T-helper 17 cell (primary cell): ENCODE data around the gene SLC13A3. TPM values are rescaled to one million over a fixed set of nuclear protein-coding genes. Genes with fewer than 3 reads are reported as not detected.

Experiments
- ATAC-seq: fragments of 150-1000 bp; cut with Tn5 transposase; 2 replicates; pipeline ENCODE4 v1.10.0; 2021; ENCODE audit warnings: mild to moderate bottlenecking, moderate library complexity
- DNase-seq, 3 donors: peaks; one replicate each; pipeline versions ENCODE4 v3.0.0 to v3.0.0-alpha.2; 2020 to 2021
- H3K9me3 ChIP-seq: one replicate; pipeline ENCODE4 v1.7.0; 2013; ENCODE audit warnings: low read length, mild to moderate bottlenecking; ENCODE audit not compliant: control insufficient read depth, poor library complexity, severe bottlenecking
- H3K27ac Mint-ChIP-seq: one replicate; pipeline ENCODE4 v1.8.0; 2022; ENCODE audit warnings: mild to moderate bottlenecking, moderate library complexity, mixed read lengths
- H3K27me3 Mint-ChIP-seq: one replicate; pipeline ENCODE4 v1.8.0; 2022; ENCODE audit warnings: mixed read lengths
- H3K36me3 Mint-ChIP-seq: one replicate; pipeline ENCODE4 v1.8.0; 2022; ENCODE audit warnings: low read depth, mixed read lengths
- H3K4me1 Mint-ChIP-seq: one replicate; pipeline ENCODE4 v1.8.0; 2022; ENCODE audit warnings: mild to moderate bottlenecking, mixed read lengths
- H3K4me3 Mint-ChIP-seq: one replicate; pipeline ENCODE4 v1.8.0; 2022; ENCODE audit warnings: mild to moderate bottlenecking, moderate library complexity, mixed read lengths
- total RNA-seq, 4 donors: library from RNA in 2 of 4; stranded (reverse) in 2 of 4; gene quantifications; one replicate each; pipeline ENCODE4 v1.2.3 and lab custom pipeline; 2022 to 2026

SLC13A3 gene
- total RNA-seq, 2 donors from 2014 or later = 0.10 TPM; not detected in 1

- DNase-seq (no peak), ATAC-seq (no peak)
- H3K9me3 ChIP-seq = peaks cover 5% of the 10 kb centered on the region
- H3K27ac Mint-ChIP-seq = no peak overlapping the region
- H3K4me3 Mint-ChIP-seq = no peak overlapping the region
- H3K27me3 Mint-ChIP-seq = no peaks in the 10 kb centered on the region
- peaks cover 2% of the 10 kb centered on the region for H3K36me3 Mint-ChIP-seq
- peaks cover 4% of the 10 kb centered on the region for H3K4me1 Mint-ChIP-seq
These were observed 23.2 kb upstream of the SLC13A3 start for GRCh38 chr20:46674253-46675083.

GRCh38 chr20:46673394-46674252, 22.4 kb upstream of the SLC13A3 start:
- H3K4me1 Mint-ChIP-seq = peaks cover 4% of the 10 kb centered on the region
- H3K27ac Mint-ChIP-seq = no peak overlapping the region
- H3K27me3 Mint-ChIP-seq = no peaks in the 10 kb centered on the region

DNA sequence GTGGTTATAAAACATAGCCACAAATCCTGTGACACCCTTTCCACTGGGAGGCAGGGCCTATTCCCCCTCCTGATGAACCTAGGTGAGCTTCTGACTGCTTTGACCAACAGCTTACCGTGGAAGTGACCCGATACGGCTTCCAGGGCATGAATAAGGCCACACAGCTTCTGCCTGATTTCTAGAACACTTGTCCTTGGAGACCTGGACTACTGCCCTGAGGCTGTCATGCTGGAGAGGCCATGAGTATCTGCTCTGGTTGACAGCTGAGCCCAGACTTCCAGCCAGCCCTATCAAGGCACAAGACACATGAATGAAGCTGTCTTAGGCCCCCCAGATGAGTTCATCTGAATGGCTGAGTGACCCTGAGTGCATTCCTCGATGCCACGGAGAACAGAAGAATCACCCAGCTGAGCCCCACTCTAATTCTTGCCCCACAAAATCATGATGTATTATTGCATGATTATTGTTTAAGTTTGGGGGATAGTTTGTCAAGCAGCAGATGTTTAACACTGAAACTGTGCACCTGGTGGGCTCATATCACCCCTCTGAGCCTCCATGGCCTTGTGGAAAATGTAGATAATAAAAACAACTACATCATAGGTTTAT, 21.4 kb upstream of the SLC13A3 start:
- DNase-seq (no peak), ATAC-seq (no peak)
- H3K9me3 ChIP-seq = peaks cover 5% of the 10 kb centered on the region
- Mint-ChIP-seq H3K36me3 (peaks cover 5% of the 10 kb centered on the region), H3K4me3 (no peak overlapping the region), H3K27me3 (no peaks in the 10 kb centered on the region), H3K27ac (no peak overlapping the region), H3K4me1 (peaks cover 7% of the 10 kb centered on the region)

More at GRCh38 chr20:46673394-46674252, 22.4 kb upstream of the SLC13A3 start:
- H3K4me3 Mint-ChIP-seq = no peak overlapping the region
- DNase-seq = no peak
- peaks cover 5% of the 10 kb centered on the region for H3K9me3 ChIP-seq
- peaks cover 2% of the 10 kb centered on the region for H3K36me3 Mint-ChIP-seq
- ATAC-seq = no peak

DNA sequence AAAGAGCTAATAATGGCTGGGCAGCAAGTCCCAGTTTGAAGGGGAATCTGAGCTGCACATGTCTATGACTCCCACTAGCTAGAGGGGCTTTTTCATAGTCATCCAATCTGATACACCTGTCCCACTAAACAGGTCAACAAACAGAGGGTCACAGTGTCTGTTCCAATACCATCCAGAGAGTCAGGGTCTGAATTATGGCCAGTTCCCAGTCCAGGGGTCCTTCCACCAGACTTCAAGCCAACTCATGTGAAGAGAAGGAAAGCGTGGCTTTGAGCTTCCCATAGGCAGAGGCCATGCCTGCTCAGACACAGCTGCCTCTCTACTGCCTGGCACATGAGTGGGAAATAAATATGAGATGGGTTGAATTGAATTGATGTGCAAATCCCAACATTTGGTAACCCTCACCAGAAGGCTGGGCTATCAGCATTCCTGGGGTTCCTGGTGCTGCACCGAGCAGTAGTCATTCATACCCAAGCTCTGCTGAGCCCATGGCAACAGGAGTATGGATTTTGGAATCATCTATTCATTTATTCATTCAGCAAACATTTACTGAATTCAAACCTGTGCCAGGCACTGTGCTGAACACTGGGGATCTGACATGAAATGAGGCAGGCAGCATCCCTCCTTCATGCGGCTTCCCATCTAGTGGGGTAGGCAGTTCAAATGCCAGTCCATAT, 20.7 kb upstream of the SLC13A3 start:
- H3K4me1 Mint-ChIP-seq = peaks cover 7% of the 10 kb centered on the region
- H3K4me3 Mint-ChIP-seq = no peak overlapping the region
- DNase-seq (no peak), ATAC-seq (no peak)
- no peaks in the 10 kb centered on the region for H3K27me3 Mint-ChIP-seq
- no peak overlapping the region for H3K27ac Mint-ChIP-seq
- peaks cover 5% of the 10 kb centered on the region for H3K9me3 ChIP-seq
- peaks cover 3% of the 10 kb centered on the region for H3K36me3 Mint-ChIP-seq

GRCh38 chr20:46670585-46671584, 19.6 kb upstream of the SLC13A3 start:
- H3K27ac Mint-ChIP-seq = no peak overlapping the region
- peaks cover 5% of the 10 kb centered on the region for H3K4me1 Mint-ChIP-seq
- no peaks in the 10 kb centered on the region for H3K27me3 Mint-ChIP-seq
- DNase-seq (no peak), ATAC-seq (no peak)
- peaks cover 5% of the 10 kb centered on the region for H3K9me3 ChIP-seq
- peaks cover 3% of the 10 kb centered on the region for H3K36me3 Mint-ChIP-seq
- no peak overlapping the region for H3K4me3 Mint-ChIP-seq

- H3K27ac Mint-ChIP-seq = no peak overlapping the region
- peaks cover 5% of the 10 kb centered on the region for H3K4me1 Mint-ChIP-seq
- peaks cover 3% of the 10 kb centered on the region for H3K36me3 Mint-ChIP-seq
- no peaks in the 10 kb centered on the region for H3K27me3 Mint-ChIP-seq
- ATAC-seq = no peak
- H3K4me3 Mint-ChIP-seq = no peak overlapping the region
- H3K9me3 ChIP-seq = peaks cover 5% of the 10 kb centered on the region
- DNase-seq = no peak
These were observed 18.9 kb upstream of the SLC13A3 start for GRCh38 chr20:46670228-46670584.

GRCh38 chr20:46666818-46667515, 15.7 kb upstream of the SLC13A3 start:
- H3K4me1 Mint-ChIP-seq = peaks cover 2% of the 10 kb centered on the region
- H3K27ac Mint-ChIP-seq = no peak overlapping the region
- peaks cover 5% of the 10 kb centered on the region for H3K9me3 ChIP-seq
- ATAC-seq = no peak
- H3K36me3 Mint-ChIP-seq = peaks cover 5% of the 10 kb centered on the region
- H3K27me3 Mint-ChIP-seq = no peaks in the 10 kb centered on the region
- H3K4me3 Mint-ChIP-seq = no peak overlapping the region
- DNase-seq = no peak

GRCh38 chr20:46666306-46666705, 15.0 kb upstream of the SLC13A3 start:
- ATAC-seq (no peak), DNase-seq (no peak)
- H3K9me3 ChIP-seq = peaks cover 5% of the 10 kb centered on the region
- Mint-ChIP-seq H3K27me3 (no peaks in the 10 kb centered on the region), H3K4me3 (no peak overlapping the region), H3K36me3 (peaks cover 6% of the 10 kb centered on the region), H3K27ac (no peak overlapping the region), H3K4me1 (peaks cover 2% of the 10 kb centered on the region)

GRCh38 chr20:46665602-46666001, 14.3 kb upstream of the SLC13A3 start:
- Mint-ChIP-seq H3K27ac (no peak overlapping the region), H3K4me1 (peaks cover 2% of the 10 kb centered on the region), H3K36me3 (peaks cover 6% of the 10 kb centered on the region), H3K27me3 (no peaks in the 10 kb centered on the region), H3K4me3 (no peak overlapping the region)
- no peak for ATAC-seq
- DNase-seq = no peak
- H3K9me3 ChIP-seq = peaks cover under 1% of the 10 kb centered on the region

GRCh38 chr20:46663531-46663930, 12.3 kb upstream of the SLC13A3 start:
- H3K27ac Mint-ChIP-seq = no peak overlapping the region
- no peak overlapping the region for H3K4me3 Mint-ChIP-seq
- no peak for DNase-seq
- H3K4me1 Mint-ChIP-seq = peaks cover 2% of the 10 kb centered on the region
- no peak for ATAC-seq
- no peaks in the 10 kb centered on the region for H3K27me3 Mint-ChIP-seq
- no peaks in the 10 kb centered on the region for H3K9me3 ChIP-seq
- H3K36me3 Mint-ChIP-seq = peaks cover 6% of the 10 kb centered on the region

- no peak for ATAC-seq
- Mint-ChIP-seq H3K4me3 (no peak overlapping the region), H3K4me1 (no peaks in the 10 kb centered on the region), H3K36me3 (peaks cover 4% of the 10 kb centered on the region), H3K27me3 (no peaks in the 10 kb centered on the region), H3K27ac (no peak overlapping the region)
- H3K9me3 ChIP-seq = no peaks in the 10 kb centered on the region
- no peak for DNase-seq
These were observed 10.4 kb upstream of the SLC13A3 start for GRCh38 chr20:46661659-46662058.
